Astrocyte (in vitro differentiated cells and primary cell): ENCODE results near the gene STK4. TPM values are rescaled to one million over a fixed set of nuclear protein-coding genes. Genes with fewer than 3 reads are reported as not detected.

Experiments used
- DNase-seq: peaks from one replicate; pipeline ENCODE4 v3.0.0-alpha.2; 2010; ENCODE audit warnings: low read depth
- FAIRE-seq: peaks from 2 replicates; lab custom pipeline; 2011; peaks lifted over from hg19 to GRCh38; lab: Jason Lieb, UNC
- H2AFZ ChIP-seq: 2 replicates; pipeline ENCODE4 v1.6.0; 2012; ENCODE audit warnings: low read depth, low read length, inconsistent platforms
- H3K27ac ChIP-seq: 2 replicates; pipeline ENCODE4 v1.5.1; 2011; ENCODE audit warnings: low read depth, low read length, inconsistent platforms
- H3K27me3 ChIP-seq: 2 replicates; pipeline ENCODE4 v1.6.0; 2011; ENCODE audit warnings: low read length, inconsistent platforms; ENCODE audit not compliant: insufficient read depth
- H3K36me3 ChIP-seq: 2 replicates; pipeline ENCODE4 v1.5.1; 2011; ENCODE audit warnings: low read length, inconsistent platforms; ENCODE audit not compliant: insufficient read depth
- H3K4me1 ChIP-seq: 2 replicates; pipeline ENCODE4 v1.5.1; 2011; ENCODE audit warnings: low read length, inconsistent platforms; ENCODE audit not compliant: insufficient read depth
- H3K4me2 ChIP-seq: 2 replicates; pipeline ENCODE4 v1.6.0; 2012; ENCODE audit warnings: low read length, inconsistent platforms
- H3K4me3 ChIP-seq: 2 replicates; pipeline ENCODE4 v1.5.1; 2011; ENCODE audit warnings: low read depth, mild to moderate bottlenecking, low read length, inconsistent platforms; ENCODE audit not compliant: insufficient read depth
- H3K79me2 ChIP-seq: 2 replicates; pipeline ENCODE4 v1.6.0; 2012; ENCODE audit warnings: mild to moderate bottlenecking, low read length, inconsistent platforms; ENCODE audit not compliant: insufficient read depth
- H3K9ac ChIP-seq: 2 replicates; pipeline ENCODE4 v1.6.0; 2012; ENCODE audit warnings: mild to moderate bottlenecking, low read length, inconsistent platforms
- H3K9me3 ChIP-seq: 2 replicates; pipeline ENCODE4 v1.5.1; 2012; ENCODE audit warnings: low read depth, mild to moderate bottlenecking, low read length, inconsistent platforms; ENCODE audit not compliant: insufficient read depth
- H4K20me1 ChIP-seq: 2 replicates; pipeline ENCODE4 v1.6.0; 2012; ENCODE audit warnings: low read length, inconsistent platforms; ENCODE audit not compliant: insufficient read depth
- H3K27ac Mint-ChIP-seq: one replicate; pipeline ENCODE4 v1.8.0; 2021; ENCODE audit warnings: mild to moderate bottlenecking, mixed read lengths; ENCODE audit not compliant: unreplicated experiment
- H3K27me3 Mint-ChIP-seq: one replicate; pipeline ENCODE4 v1.8.0; 2021; ENCODE audit warnings: low read depth, mixed read lengths; ENCODE audit not compliant: unreplicated experiment
- H3K36me3 Mint-ChIP-seq: one replicate; pipeline ENCODE4 v1.8.0; 2021; ENCODE audit warnings: low read depth, mixed read lengths; ENCODE audit not compliant: unreplicated experiment
- H3K4me1 Mint-ChIP-seq: one replicate; pipeline ENCODE4 v1.8.0; 2021; ENCODE audit warnings: low read depth, mixed read lengths; ENCODE audit not compliant: unreplicated experiment
- H3K4me3 Mint-ChIP-seq: one replicate; pipeline ENCODE4 v1.8.0; 2021; ENCODE audit warnings: mild to moderate bottlenecking, moderate library complexity, mixed read lengths; ENCODE audit not compliant: unreplicated experiment
- H3K9me3 Mint-ChIP-seq: one replicate; pipeline ENCODE4 v1.8.0; 2021; ENCODE audit warnings: mild to moderate bottlenecking, mixed read lengths; ENCODE audit not compliant: unreplicated experiment
- CTCF ChIP-seq: IDR thresholded peaks from 2 replicates; pipeline ENCODE4 v1.5.1; 2011; ENCODE audit warnings: low read depth, mild to moderate bottlenecking, inconsistent platforms, low read length, moderate library complexity; ENCODE audit not compliant: insufficient read depth
- EZH2 ChIP-seq: IDR thresholded peaks from 2 replicates; pipeline ENCODE4 v1.6.1; 2012; ENCODE audit warnings: mild to moderate bottlenecking, low read length, inconsistent platforms; ENCODE audit not compliant: insufficient read depth
- total RNA-seq: library from RNA; stranded (reverse); gene quantifications from 2 replicates; pipeline ENCODE4 v1.2.1, GENCODE V29; 2021

The STK4 gene
- total RNA-seq, 1 donor from 2014 or later, result 41.4 TPM

- H3K36me3 ChIP-seq, result no peaks in the 10 kb centered on the region
- H2AFZ ChIP-seq, result peak overlapping the region; percentile 80
- H3K27ac ChIP-seq, result no peak overlapping the region
- peak overlapping the region; percentile 31 for H3K4me3 ChIP-seq
- peaks cover 29% of the 10 kb centered on the region for H3K27me3 ChIP-seq
- FAIRE-seq, result no peak
- TF ChIP-seq CTCF (no peak), EZH2 (no peak)
- DNase-seq, result peak; percentile 10
- H3K4me2 ChIP-seq, result peak overlapping the region; percentile 79
- H3K9me3 ChIP-seq, result no peaks in the 10 kb centered on the region
- Mint-ChIP-seq H3K4me3 (no peak overlapping the region), H3K4me1 (peaks cover 4% of the 10 kb centered on the region), H3K27ac (no peak overlapping the region), H3K36me3 (peaks cover 9% of the 10 kb centered on the region), H3K9me3 (no peaks in the 10 kb centered on the region), H3K27me3 (peaks cover 20% of the 10 kb centered on the region)
- H3K4me1 ChIP-seq, result peaks cover 6% of the 10 kb centered on the region
- no peaks in the 10 kb centered on the region for H3K79me2 ChIP-seq
- no peak overlapping the region for H3K9ac ChIP-seq
- H4K20me1 ChIP-seq, result no peaks in the 10 kb centered on the region
Measured at GRCh38 chr20:45097485-45098102, 131.3 kb downstream of the STK4 start.

GRCh38 chr20:45098103-45098773, 131.9 kb downstream of the STK4 start:
- no peak overlapping the region for H3K9ac ChIP-seq
- H3K27me3 Mint-ChIP-seq, result peaks cover 20% of the 10 kb centered on the region
- no peaks in the 10 kb centered on the region for H3K9me3 Mint-ChIP-seq
- DNase-seq (peak; percentile 10), FAIRE-seq (no peak)
- H3K36me3 Mint-ChIP-seq, result peaks cover 9% of the 10 kb centered on the region
- peaks cover 29% of the 10 kb centered on the region for H3K27me3 ChIP-seq
- H3K4me1 Mint-ChIP-seq, result peaks cover 4% of the 10 kb centered on the region
- H3K4me3 Mint-ChIP-seq, result no peak overlapping the region
- H3K9me3 ChIP-seq, result no peaks in the 10 kb centered on the region
- peak overlapping the region; percentile 79 for H3K4me2 ChIP-seq
- H4K20me1 ChIP-seq, result no peaks in the 10 kb centered on the region
- H3K27ac Mint-ChIP-seq, result no peak overlapping the region
- H3K4me3 ChIP-seq, result peak overlapping the region; percentile 31
- TF ChIP-seq EZH2 (peak; percentile 86), CTCF (no peak)
- H3K4me1 ChIP-seq, result peaks cover 6% of the 10 kb centered on the region
- H2AFZ ChIP-seq, result peak overlapping the region; percentile 80
- H3K79me2 ChIP-seq, result no peaks in the 10 kb centered on the region
- H3K27ac ChIP-seq, result no peak overlapping the region
- no peaks in the 10 kb centered on the region for H3K36me3 ChIP-seq
